GM12865 (cell line): ENCODE results near the gene SFTPB.
"Not testable (repeated sequence)": the region's sequence is repeated elsewhere in the genome, so short reads cannot be mapped to it uniquely, and the experiment has no call there.

Experiments used
- DNase-seq: peaks from one replicate; pipeline ENCODE4 v3.0.0; 2010; ENCODE audit warnings: low read depth
- H3K4me3 ChIP-seq: 2 replicates; pipeline ENCODE4 v1.5.1; 2011; ENCODE audit warnings: mild to moderate bottlenecking, low read depth, low read length, control low read depth
- TF ChIP-seq, protein P1 (sequence below): IDR thresholded peaks from 2 replicates; pipeline ENCODE4 v1.5.1; 2011; ENCODE audit warnings: low read length, control low read depth, low read depth, inconsistent platforms; ENCODE audit not compliant: insufficient read depth; ENCODE audit errors: missing control alignments

SFTPB gene

DNA sequence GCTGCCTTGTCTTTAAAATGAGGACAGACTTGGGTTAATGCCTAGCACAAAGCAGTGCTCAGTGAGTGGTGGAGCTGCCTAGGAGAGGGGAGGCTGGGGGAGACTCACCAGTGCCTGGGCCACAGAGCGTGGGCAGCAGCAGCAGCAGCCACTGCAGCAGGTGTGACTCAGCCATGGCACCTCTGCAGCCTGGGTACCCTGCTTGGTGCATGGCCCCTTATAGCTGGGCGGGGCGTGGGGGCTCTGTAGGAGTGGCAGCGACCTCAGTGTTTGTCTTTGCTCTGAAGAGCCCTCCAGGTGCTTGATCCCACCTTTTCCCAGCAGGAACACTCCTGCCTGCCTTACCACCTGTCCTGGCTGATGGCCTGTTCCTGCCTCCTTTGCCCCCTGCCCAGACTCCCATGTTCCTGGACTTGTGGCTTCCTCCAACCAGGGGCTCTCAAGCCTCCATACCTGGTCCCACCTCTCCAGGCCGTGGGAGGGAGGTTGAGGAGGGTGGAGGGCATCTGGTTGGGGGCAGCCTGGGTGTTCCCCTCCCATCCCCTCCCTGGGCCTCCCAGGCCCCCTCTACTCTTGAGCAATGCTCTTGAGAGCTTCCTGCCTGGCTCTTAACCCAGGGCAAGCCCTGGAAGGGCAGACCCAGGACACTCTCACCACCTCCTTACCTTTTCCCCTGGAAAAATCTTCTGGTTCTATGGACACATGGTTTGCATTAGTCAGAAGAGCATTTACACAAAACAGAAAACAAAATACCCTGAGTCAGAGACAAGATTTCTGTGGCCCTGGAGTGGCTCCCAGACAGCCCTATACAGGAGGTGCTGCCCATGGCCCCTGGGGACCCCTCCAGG, at the start of gene SFTPB:
SFTPB (minus strand) TSS at position 191 of the 848 bp plus-strand sequence; CDS start at position 175, 16 bp downstream.
- no peak for DNase-seq
- TF ChIP-seq, protein P1, sequence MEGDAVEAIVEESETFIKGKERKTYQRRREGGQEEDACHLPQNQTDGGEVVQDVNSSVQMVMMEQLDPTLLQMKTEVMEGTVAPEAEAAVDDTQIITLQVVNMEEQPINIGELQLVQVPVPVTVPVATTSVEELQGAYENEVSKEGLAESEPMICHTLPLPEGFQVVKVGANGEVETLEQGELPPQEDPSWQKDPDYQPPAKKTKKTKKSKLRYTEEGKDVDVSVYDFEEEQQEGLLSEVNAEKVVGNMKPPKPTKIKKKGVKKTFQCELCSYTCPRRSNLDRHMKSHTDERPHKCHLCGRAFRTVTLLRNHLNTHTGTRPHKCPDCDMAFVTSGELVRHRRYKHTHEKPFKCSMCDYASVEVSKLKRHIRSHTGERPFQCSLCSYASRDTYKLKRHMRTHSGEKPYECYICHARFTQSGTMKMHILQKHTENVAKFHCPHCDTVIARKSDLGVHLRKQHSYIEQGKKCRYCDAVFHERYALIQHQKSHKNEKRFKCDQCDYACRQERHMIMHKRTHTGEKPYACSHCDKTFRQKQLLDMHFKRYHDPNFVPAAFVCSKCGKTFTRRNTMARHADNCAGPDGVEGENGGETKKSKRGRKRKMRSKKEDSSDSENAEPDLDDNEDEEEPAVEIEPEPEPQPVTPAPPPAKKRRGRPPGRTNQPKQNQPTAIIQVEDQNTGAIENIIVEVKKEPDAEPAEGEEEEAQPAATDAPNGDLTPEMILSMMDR: no peak

DNA sequence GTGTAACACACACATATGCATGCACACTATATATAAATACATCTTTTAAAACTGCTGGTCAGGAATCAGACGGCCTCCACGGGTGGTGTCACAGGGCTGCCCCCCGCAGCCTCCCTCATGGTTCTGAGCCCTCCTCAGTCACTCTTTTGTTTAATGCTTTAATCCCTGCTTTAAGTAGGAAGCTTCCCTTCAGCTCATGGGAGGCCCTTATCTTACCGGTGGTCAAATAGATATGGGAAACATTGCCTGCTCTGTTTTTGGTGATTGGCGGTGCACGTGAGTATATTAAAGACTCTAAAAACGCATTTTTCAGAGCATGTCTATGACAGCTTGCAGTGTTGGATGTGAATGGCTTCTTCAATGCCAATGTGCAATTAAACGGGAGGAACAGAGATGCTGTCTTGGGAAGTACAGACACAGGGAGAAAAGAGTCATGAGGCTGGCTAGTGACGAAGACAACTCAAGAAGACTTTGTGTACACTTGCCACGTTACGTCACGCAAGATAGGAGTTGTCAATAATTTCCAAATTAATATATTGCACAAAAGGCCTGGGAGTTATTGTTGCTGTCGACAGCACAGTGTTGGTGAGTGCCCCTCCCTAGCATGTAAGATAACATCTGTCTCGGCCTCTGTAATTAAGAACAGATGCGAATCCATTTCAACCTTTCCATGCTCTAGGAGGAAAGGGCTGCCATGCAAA, 49.5 kb upstream of the SFTPB start:
- DNase-seq: no peak
- no peak overlapping the region for H3K4me3 ChIP-seq

More for the DNA sequence above, at the start of gene SFTPB:
- H3K4me3 ChIP-seq: no peak within 1 kb of the TSS

DNA sequence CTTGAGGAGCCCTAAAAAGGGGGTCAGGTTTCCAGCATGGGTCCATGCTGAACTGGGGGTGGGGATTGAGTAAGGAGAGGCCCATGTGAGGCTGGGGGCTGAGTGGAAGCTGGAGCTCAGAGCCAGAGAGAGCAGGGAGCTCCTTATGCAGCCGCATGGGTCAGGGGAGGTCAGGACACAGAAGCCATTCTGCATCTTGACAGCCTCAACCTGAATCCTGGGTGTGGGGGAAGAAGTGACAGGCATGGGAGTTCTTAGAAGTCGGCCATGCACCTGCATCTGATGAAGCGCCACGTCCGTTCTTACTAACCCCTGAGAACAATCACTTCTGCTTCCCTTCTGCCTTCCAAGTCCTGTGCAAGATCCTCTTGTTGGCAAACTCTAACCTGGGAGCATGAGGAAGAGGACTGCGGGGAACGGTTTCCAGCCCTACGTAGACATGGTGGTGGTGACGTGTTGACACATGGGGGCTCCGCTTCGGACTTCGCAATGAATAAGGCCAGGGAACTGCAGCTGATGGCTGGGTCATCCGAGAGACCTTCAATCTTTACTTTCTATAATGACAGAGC, 48.4 kb upstream of the SFTPB start:
- TF ChIP-seq, protein P1: no peak
- no peak for DNase-seq

More for the DNA sequence above, 49.5 kb upstream of the SFTPB start:
- TF ChIP-seq, protein P1: no peak

DNA sequence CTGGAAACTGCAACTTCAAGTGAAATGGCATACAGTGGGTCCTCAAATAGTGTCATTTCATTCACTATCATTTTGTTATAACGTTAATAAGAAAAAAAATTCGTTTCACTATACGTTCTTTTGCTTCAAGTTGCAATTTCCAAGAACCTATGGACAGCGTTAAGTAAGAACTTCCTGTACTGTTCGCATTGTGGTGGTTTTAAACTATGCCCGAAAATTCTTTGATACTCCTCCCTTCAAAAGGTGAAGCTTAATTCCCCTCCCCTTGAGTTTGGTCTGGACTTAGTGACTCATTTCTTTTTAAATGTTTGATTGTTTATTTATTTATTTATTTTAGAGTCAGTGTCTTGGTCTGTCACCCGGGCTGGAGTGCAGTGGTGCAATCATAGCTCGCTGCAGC, 46.8 kb upstream of the SFTPB start:
- no peak for DNase-seq
- TF ChIP-seq, protein P1: no peak
- no peak overlapping the region for H3K4me3 ChIP-seq

More for the DNA sequence above, 48.4 kb upstream of the SFTPB start:
- no peak overlapping the region for H3K4me3 ChIP-seq

DNA sequence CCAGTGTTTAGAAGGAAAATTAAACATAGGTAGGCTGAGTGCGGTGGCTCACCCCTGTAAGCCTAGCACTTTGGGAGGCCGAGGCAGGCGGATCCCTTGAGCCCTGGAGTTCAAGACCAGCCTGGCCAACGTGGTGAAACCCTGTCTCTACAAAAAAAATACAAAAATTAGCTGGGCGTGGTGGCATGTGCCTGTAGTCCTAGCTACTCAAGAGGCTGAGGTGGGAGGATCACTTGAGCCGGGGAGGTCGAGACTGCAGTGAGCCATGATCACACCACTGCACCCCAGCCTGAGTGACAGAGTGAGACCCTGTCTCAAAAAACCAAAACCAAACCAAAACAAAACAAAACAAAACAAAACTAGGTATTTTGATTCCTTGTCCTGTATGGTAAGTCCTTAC, 46.4 kb upstream of the SFTPB start:
- H3K4me3 ChIP-seq, DNase-seq: not testable (repeated sequence)

DNA sequence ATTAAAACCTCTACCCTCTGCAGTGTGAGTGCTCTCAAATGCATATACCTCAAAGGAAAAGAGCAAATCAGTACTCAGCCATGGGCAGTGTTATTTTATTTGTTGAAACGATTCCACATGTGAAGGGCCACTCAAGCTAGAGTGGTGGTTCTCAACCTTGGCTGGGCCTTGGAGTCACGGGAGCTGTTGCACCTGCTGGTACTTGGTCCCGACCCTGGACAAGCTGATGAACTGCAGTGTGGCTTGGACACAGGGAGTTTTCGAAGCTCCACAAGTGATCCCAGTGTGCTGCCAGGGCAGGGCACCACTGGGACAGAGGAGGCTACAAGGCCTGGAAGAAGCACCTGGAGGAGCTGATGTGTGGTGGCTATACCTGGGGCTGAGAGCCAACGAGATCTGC, 45.8 kb upstream of the SFTPB start:
- TF ChIP-seq, protein P1: no peak
- DNase-seq: no peak
- no peak overlapping the region for H3K4me3 ChIP-seq
